Smooth muscle cell of the coronary artery (primary cell): ENCODE measurements around the gene FILIP1L. TPM values are rescaled to one million over a fixed set of nuclear protein-coding genes. Genes with fewer than 3 reads are reported as not detected.

Experiments
- total RNA-seq: library from RNA; depleted of rRNA; stranded (reverse); fragments of >200 nt; gene quantifications from 2 replicates; pipeline ENCODE4 v1.2.3, GENCODE V29; 2014; ENCODE audit warnings: low replicate concordance

Gene FILIP1L
- 8.5 and 29.8 TPM in 2 replicates for total RNA-seq

DNA sequence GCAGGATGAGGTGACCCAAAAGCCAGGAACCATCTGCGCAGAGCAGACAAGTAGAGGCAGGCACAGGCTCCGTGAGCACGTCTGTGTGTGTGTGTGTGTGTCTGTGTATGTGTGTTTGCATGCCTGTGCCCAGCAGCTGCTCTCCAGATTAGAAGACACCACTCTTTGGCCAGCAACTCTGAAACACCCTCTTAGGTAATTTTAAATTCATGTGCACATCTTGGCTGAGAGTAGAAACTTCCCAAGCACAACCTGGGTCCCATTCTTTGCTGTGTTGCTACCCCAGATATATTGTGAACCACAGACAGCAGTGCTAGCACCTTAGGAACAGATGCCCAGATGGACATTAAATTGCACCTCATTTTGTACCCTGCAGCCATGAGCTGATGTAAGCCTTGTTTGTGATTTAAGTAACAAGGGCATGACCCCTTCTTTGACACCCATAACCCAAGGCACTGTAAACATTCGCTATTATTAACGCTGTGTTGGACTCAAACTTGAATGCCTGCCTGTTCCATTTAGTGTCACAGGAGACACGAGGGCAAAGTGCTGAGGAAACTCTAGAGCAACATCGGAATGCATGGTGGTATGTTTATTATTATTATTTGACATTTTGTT is at the start of gene FILIP1L:
FILIP1L (minus strand) TSS at position 89 of the 618 bp plus-strand sequence.

DNA sequence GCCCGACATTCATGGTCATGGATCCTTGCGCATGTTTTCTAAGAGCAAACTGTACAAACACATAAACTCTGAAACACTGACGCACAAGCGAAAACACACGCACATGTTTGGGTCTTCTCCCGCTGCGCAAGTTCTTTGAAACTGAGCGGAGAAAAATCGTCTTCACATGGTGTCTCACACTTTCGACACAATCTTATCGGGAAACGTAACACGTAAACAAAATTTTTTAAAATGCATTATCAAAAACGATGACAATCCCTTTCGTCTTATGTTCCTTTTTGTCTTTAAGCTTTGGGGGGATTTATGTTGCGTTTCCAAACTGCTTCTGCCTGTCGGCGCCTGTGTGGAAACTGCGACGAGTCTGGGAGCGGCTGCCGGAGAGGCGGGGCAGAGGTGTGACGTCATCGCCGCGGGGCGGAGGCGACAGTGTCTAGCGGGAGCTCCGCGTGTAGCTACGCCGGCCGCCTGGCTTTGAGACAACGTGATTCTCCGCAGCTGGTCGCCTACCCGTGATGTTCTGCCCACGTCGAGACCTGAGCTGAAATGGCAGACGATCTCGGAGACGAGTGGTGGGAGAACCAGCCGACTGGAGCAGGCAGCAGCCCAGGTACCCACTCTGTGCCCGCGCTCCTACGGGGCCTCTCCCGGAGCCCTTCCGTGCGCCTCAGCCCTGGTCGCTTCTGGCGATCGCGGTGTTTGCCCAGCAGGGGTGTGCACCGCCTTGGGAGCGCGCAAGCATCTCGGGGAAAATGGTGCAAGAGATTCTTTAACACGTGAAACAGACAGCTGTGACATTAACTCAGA is 296.7 kb downstream of the FILIP1L start, which contains the start of gene CMSS1:
CMSS1 (plus strand) TSS at position 426 of the 804 bp plus-strand sequence.

Other genes starting within 250 kb of the FILIP1L start
- 51.1 and 53.5 TPM in 2 replicates for gene TBC1D23, start 146.5 kb upstream of the FILIP1L start, total RNA-seq
- 1.9 and 14.6 TPM in 2 replicates for gene NIT2, start 220.3 kb upstream of the FILIP1L start, total RNA-seq